T-helper 2 cell treated with Interferon-gamma antibody and Interleukin-4, amounts not matched to agents 100 ng/mL and 5 ng/mL, for 36 hours (primary cell): Measurements from ENCODE around the gene MB. TPM values are rescaled to one million over a fixed set of nuclear protein-coding genes. Genes with fewer than 3 reads are reported as not detected.
"Not testable (repeated sequence)": the region's sequence is repeated elsewhere in the genome, so short reads cannot be mapped to it uniquely, and the experiment has no call there.

Experiments
- intact Hi-C: fragments of 100-400 bp; cut with micrococcal nuclease; formaldehyde crosslinking; loops from one replicate; pipeline ENCODE4 v1.15.1; 2023
- total RNA-seq: library from RNA; stranded (reverse); gene quantifications from 2 replicates; pipeline ENCODE4 v1.2.3, GENCODE V29; 2022

MB gene
- total RNA-seq: 0.36 and 0.68 TPM in 2 replicates

DNA sequence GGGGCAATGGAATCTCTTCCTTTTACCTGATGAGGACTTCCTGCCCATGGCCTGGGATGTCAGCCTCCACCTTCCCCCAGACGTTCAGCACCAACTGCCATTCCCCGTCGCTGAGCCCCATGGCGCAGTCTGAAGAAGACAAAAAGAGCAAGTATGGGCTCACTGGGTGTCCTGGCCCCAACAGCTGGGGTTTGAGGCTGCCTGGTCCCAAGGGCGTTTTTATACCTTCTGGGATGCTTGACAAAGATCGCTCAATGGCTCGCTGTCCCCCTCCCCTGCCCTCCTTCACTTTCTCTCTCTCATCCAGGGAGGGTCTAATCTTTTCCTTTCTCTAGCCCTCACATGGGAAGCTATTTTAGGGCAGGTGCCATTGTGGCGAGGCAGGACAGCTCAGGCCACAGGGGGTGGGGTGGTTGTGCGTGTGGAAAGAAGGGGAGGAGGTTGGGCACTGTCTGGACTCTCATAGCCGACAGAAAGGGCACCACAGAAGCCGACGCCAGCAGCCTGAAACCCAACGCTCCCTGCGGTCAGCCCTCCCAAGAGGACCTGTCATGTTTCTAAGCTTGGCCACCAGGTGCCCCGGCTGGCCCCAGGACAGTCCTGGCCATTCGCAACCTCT lies at the start of gene MB:
Gene MB, minus strand, starts transcription at position 193 of the 619 bp plus-strand sequence. Its CDS starts 72 bp downstream, at position 121.
- intact Hi-C loops: no loop called here

DNA sequence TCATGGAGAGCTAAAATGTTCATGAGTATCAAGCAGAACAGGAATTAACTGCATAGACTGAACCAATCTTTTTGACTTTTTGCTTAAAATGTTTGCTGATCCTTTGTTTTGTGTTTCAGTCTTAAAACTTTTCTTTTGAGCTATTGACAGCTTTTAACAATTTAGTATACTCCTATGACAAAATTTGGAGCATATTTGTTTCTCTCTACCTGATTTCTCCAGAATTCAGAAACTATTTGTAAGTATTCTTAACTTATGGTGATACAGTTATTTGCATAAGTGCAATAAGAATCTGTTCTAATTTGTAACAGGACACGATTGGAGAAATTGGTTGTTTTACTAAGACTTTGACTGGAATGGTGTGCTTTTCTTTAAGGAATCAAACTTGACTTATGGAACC lies 49.6 kb upstream of the MB start:
- intact Hi-C loops: not testable (repeated sequence)

GRCh38 chr22:35664955-35665587 lies 47.9 kb upstream of the MB start:
- intact Hi-C loops: no loop called here

DNA sequence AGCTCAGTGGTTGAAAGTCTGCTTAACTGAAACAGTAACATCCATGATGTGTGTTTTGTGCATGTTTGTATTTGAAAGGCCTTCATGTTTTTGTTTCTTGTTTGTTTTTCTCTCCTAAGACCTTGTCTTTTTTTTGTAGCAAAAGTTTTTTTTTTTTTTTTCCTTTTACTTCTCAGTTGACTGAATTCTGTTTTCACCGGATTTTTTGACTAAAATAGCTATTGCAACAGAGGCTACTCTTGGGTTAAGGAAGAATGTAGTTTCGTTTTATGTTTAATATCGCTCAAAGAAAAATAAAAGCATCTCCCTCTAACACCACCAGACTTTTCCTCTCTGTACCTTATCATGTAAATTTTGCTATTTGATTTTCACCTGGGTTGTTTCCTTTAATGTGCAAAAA lies 46.2 kb upstream of the MB start:
- intact Hi-C loops: no loop called here

GRCh38 chr22:35662914-35663313 lies 45.8 kb upstream of the MB start:
- intact Hi-C loops: no loop called here

GRCh38 chr22:35661464-35661863 lies 44.3 kb upstream of the MB start:
- intact Hi-C loops: loop anchor here (1.0 kb wide), 1 partner anchor 13 kb away; the partner anchor contains the start of gene APOL6

- intact Hi-C loops: loop anchor here (1.0 kb wide), 1 partner anchor 12 kb away; the partner anchor contains the start of gene APOL6
Observed at GRCh38 chr22:35660291-35661127, 43.4 kb upstream of the MB start.

GRCh38 chr22:35657571-35658312 lies 40.6 kb upstream of the MB start:
- intact Hi-C loops: no loop called here

DNA sequence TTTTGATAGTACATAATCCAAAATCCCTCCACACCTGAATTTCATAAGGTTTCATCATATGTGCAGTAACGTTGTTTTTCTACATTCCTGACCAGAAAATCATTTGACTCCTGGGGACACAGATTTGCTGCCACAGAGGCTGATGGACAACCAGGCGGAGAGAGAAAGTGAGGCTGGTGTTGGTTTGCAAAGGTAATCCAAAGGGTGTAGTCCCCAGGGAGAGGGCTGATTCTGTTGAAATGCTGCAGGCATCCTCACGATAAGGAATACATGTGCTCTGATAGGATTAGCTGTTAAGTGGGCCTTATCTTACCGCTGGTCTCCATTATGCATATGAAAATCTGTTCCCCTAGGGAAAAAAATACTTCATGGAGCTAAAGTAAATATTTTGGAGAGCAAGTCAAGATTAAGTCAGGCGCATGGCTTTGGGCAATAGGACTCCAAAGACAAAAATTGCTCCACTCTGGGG lies 39.2 kb upstream of the MB start:
- intact Hi-C loops: no loop called here

- intact Hi-C loops: no loop called here
Observed at GRCh38 chr22:35653824-35654223, 36.7 kb upstream of the MB start.

- intact Hi-C loops: no loop called here
Observed at GRCh38 chr22:35651085-35651484, 34.0 kb upstream of the MB start.

GRCh38 chr22:35649636-35650250 lies 32.6 kb upstream of the MB start:
- intact Hi-C loops: loop anchor here (5.0 kb wide), 1 partner anchor 48 kb away; no protein-coding TSS in a partner anchor

GRCh38 chr22:35649026-35649553 lies 32.0 kb upstream of the MB start:
- intact Hi-C loops: loop anchor here (5.0 kb wide), 1 partner anchor 48 kb away; no protein-coding TSS in a partner anchor

- intact Hi-C loops: loop anchor here (1.0 to 5.0 kb wide), 2 partner anchors 13 to 49 kb away; no protein-coding TSS in a partner anchor
Observed at GRCh38 chr22:35648066-35649025, 31.2 kb upstream of the MB start, which contains the start of gene APOL6. TSS of gene APOL6 (plus strand) at chr22:35648446. CDS start at chr22:35656426, 7,980 bp downstream.

GRCh38 chr22:35645646-35646045 lies 28.5 kb upstream of the MB start:
- intact Hi-C loops: loop anchor here (5.0 kb wide), 1 partner anchor 52 kb away; no protein-coding TSS in a partner anchor

- intact Hi-C loops: no loop called here
Observed at GRCh38 chr22:35643991-35644390, 26.9 kb upstream of the MB start.

- intact Hi-C loops: no loop called here
Observed at GRCh38 chr22:35642305-35642741, 25.2 kb upstream of the MB start.

GRCh38 chr22:35641494-35642120 lies 24.5 kb upstream of the MB start:
- intact Hi-C loops: no loop called here
